GM20431 (cell line): Measurements from ENCODE around the gene SLAMF9.

Experiments
- in situ Hi-C: fragments of 300-500 bp; cut with MseI, MboI; formaldehyde crosslinking; loops from one replicate; pipeline ENCODE4 v1.15.0; 2020; ENCODE audit warnings: low sequenced_read_pairs; ENCODE audit not compliant: unreplicated experiment

Gene SLAMF9

DNA sequence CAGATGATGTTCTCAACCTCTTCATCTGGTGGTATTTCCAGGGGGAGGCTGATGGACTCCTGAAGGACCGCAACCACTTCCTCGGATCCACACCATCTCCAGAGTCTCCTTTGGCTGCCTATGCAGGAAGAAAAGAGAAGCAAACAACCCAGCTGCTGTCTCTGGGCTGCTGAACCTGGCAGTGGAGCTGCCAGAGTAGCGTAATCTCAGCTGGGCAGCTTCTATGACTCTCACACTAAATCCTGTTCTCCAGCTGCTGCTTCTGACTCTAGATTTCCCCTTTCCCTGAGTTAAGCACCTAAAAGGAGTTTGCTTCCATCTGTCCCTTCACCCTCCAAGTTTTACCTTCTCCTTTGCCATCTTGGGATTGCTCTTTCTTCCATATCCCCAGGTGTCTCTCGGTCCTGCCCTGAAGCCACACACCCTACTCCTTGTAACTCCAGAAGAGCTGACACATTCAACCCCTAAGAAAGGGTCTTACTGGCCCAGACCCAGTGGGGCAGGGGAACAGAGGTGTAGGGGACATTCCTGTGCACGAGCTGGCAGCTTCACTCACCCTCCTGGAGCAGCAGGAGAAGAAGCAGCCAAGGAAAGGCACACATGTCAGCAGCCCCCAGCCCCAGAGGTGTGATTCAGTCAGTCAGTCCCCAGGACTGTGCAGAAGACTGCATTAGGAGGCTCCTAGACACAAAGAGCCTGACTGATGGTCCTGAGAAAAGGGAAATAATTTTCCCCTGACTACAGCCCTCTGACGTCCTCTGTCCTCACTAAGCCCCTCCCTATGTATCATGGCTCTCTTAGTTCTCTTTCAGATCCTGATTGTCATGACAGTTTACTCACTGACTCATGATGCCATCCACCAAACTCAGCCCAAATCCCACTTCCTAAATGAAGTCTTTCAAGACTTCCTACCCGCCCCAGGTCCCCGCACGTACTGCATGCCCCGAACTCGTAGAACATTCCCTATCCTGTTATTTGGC lies at the start of gene SLAMF9:
SLAMF9 (minus strand) TSS at position 702 of the 980 bp plus-strand sequence; CDS start at position 602, 100 bp downstream.
- in situ Hi-C loops, result no loop called here

GRCh38 chr1:160001440-160001839 lies 47.4 kb upstream of the SLAMF9 start:
- in situ Hi-C loops, result loop anchor here (25.0 kb wide), 1 partner anchor 214 kb away; the partner anchor contains the start of gene DUSP23

DNA sequence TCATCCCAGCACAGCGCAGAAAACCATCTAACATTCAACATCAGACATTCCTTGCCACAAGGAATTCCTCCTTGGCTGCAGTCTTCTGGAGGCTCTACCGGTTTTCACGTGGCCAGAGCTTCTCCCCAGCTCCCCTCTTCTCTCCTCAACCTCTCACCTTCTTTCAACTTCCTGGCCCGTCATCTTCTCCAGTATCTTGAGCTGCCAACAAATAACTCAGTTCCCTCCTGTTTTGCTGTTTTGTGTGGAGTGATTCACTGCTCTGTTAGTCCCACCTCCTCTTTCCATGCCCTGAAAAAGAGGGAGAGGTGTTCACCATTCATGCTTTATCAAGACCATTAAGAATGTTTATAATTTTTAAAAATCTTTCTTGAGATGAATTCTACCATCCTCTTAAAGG lies 45.2 kb upstream of the SLAMF9 start:
- in situ Hi-C loops, result no loop called here

DNA sequence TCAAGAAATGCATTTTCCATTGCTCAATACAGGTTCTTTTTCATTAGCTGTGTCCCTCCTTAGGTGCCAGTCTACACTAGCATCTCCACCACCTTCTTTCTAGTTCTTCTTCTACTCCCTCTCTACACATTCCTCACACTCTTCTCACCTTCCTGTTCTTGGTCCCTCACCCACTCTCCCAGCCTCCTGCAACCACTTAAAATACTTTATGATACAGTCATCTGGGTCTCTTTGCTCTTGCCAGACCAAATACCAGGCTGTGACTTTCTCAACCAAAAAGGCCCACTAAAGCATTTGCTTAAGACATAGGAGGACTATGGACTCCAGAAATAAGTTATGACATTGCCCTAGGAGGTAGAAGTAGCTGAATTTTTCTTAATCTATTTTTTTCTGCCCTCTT lies 42.6 kb upstream of the SLAMF9 start:
- in situ Hi-C loops, result no loop called here

- in situ Hi-C loops, result no loop called here
Measured at GRCh38 chr1:159994896-159995295, 40.9 kb upstream of the SLAMF9 start.

GRCh38 chr1:159993911-159994310 lies 39.9 kb upstream of the SLAMF9 start:
- in situ Hi-C loops, result no loop called here

GRCh38 chr1:159992161-159992560 lies 38.1 kb upstream of the SLAMF9 start:
- in situ Hi-C loops, result no loop called here

DNA sequence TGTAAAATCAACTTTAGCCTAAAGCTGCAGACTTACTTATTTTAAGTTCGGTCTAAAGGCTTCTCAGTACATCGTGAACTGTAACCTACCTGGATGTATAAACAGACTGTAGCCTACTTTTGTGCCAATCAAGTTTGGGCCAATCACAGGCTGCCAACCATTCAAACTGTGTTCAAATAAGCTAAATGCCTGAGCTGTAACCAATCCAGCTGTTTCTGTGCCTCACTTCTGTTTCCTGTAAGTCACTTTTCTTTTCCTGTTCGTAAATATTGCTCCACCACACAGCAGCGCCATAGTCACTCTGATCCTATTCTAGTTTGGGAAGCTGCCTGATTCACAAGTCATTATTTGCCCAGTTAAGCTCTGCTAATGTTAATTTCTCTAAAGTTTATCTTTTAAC lies 37.5 kb upstream of the SLAMF9 start:
- in situ Hi-C loops, result no loop called here

DNA sequence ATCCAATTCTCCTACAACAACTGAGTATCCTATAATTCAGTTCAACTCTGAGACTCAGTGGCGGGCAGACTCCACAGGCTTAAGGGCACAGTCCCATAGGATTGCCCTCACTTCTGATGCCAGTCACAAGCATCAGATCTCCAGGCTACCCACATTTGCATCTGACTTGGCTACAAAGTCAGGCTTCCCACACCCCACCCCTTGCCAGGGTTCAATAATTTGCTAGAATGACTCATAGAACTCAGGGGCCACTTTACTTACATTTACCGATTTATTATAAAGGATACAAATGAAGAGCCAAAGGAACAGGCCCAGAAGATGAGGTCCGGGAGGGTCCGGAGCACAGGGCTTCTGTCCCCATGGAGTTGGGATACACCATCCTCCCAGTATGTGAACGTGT lies 36.0 kb upstream of the SLAMF9 start:
- in situ Hi-C loops, result no loop called here

GRCh38 chr1:159989581-159989980 lies 35.5 kb upstream of the SLAMF9 start:
- in situ Hi-C loops, result no loop called here

DNA sequence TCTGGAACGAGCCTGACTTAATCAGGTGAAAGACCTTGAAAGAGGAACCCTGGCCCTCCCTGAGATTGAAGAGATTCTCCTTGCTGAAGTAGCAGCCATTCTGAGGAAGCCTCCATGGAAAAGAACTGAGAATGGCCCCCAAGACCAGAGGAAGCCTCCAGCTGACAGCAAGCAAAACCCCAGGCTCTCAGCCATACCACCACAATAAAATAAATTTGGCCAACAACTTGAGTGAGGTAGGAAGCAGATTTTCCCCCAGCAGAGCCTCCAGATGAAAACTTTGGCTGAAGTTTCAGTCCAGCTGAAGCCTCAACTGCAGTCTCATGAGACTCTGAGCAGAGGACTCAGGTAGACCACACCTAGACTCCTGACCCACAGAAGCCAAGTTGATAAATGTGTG lies 34.0 kb upstream of the SLAMF9 start:
- in situ Hi-C loops, result no loop called here

DNA sequence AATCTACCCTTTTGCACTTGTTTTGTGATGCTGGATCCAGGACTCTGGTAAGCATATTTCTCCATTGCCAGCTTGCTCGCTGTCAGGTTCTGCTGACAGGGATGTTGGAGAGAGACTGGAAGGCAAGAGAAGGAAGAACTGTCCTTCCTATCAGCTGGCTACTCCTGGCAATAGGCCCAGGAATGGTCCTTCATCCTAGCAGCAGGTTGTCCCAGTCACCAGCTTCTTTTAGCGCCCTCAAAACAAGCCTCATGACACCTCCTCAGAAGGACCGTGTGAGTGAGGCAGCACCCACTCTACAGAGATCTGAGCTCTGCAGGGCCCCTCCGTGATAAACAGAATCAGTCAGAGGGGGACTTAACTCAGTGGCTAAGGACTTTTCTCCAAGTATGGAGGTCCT lies 33.1 kb upstream of the SLAMF9 start:
- in situ Hi-C loops, result no loop called here

GRCh38 chr1:159986531-159986930 lies 32.5 kb upstream of the SLAMF9 start:
- in situ Hi-C loops, result no loop called here

GRCh38 chr1:159986093-159986492 lies 32.1 kb upstream of the SLAMF9 start:
- in situ Hi-C loops, result no loop called here

GRCh38 chr1:159985473-159985872 lies 31.4 kb upstream of the SLAMF9 start:
- in situ Hi-C loops, result no loop called here

GRCh38 chr1:159983681-159984080 lies 29.6 kb upstream of the SLAMF9 start:
- in situ Hi-C loops, result no loop called here

DNA sequence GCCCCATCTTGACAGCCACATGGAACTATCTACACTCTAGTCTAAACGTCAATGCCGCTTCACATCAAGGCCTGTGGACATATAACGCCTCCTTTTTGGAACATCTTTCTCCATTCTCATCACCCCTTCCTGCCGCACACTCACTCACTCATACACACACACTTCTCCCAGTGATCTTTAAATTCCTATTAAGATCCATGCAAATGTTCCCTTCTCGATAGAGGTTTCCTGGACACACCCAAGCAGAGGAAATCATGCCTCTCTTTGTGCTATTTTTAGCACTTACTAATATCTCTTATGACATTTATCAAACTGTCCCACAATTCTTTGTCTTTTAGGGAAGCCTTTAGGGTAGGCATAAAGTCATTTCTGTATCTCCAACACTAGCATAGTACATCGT lies 28.2 kb upstream of the SLAMF9 start:
- in situ Hi-C loops, result no loop called here

GRCh38 chr1:159981351-159982055 lies 27.5 kb upstream of the SLAMF9 start:
- in situ Hi-C loops, result no loop called here

DNA sequence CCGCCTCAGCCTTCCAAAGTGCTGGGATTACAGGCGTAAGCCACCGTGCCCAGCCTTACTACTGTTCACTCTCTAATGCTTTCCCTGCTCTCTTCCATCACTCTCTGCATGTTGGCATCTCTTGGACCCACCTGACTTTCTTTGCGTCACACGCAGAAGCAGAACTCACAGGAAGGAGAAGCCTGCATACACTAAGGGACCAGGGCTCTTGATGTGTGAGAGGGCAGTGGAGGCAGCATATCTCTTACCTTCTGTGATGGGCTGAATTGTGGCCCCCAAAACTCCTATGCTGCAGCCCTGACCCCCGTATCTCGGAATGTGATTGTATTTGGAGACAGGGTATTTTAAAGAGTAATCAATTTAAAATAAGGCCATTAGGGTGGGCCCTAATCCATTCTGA lies 26.7 kb upstream of the SLAMF9 start:
- in situ Hi-C loops, result no loop called here

- in situ Hi-C loops, result no loop called here
Measured at GRCh38 chr1:159980076-159980475, 26.0 kb upstream of the SLAMF9 start.

- in situ Hi-C loops, result no loop called here
Measured at GRCh38 chr1:159979257-159979656, 25.2 kb upstream of the SLAMF9 start.
